ENCODE measurements around the gene GAL3ST2. TPM values are rescaled to one million over a fixed set of nuclear protein-coding genes. Genes with fewer than 3 reads are reported as not detected.

Gene GAL3ST2
- polyA plus RNA-seq, 1 donor from 2014 or later, result not detected

- H3K27me3 ChIP-seq (ENCODE audit: insufficient read depth, low read depth, low read length), result peaks cover 4% of the 10 kb centered on the region
- no peaks in the 10 kb centered on the region for H3K9me3 ChIP-seq (ENCODE audit: low read length)
- H3K9ac ChIP-seq (ENCODE audit: low read length), result no peak overlapping the region
- no peaks in the 10 kb centered on the region for H3K36me3 ChIP-seq (ENCODE audit: insufficient read depth, low read length)
- H3K27ac ChIP-seq (ENCODE audit: low read length), result no peak overlapping the region
- H2AFZ ChIP-seq (ENCODE audit: low read depth, low read length), result no peak overlapping the region
- H3K4me3 ChIP-seq (ENCODE audit: low read length), result no peak overlapping the region
- H3K9me2 ChIP-seq (ENCODE audit: insufficient read depth, low read length), result no peaks in the 10 kb centered on the region
- H4K20me1 ChIP-seq (ENCODE audit: insufficient read depth), result no peaks in the 10 kb centered on the region
- TF ChIP-seq EZH2 (IDR thresholded peaks at IDR 0.05; ENCODE audit: borderline replicate concordance, insufficient read depth, low read length, poor library complexity, severe bottlenecking), result no peak
- no peak for TF ChIP-seq RAD21 (conservative IDR thresholded peaks at IDR 0.05)
- TF ChIP-seq MXI1 (conservative IDR thresholded peaks at IDR 0.05; ENCODE audit: poor library complexity, severe bottlenecking), result no peak
- no peak for TF ChIP-seq SMC3 (conservative IDR thresholded peaks at IDR 0.05; ENCODE audit: poor library complexity)
- TF ChIP-seq, protein P1, sequence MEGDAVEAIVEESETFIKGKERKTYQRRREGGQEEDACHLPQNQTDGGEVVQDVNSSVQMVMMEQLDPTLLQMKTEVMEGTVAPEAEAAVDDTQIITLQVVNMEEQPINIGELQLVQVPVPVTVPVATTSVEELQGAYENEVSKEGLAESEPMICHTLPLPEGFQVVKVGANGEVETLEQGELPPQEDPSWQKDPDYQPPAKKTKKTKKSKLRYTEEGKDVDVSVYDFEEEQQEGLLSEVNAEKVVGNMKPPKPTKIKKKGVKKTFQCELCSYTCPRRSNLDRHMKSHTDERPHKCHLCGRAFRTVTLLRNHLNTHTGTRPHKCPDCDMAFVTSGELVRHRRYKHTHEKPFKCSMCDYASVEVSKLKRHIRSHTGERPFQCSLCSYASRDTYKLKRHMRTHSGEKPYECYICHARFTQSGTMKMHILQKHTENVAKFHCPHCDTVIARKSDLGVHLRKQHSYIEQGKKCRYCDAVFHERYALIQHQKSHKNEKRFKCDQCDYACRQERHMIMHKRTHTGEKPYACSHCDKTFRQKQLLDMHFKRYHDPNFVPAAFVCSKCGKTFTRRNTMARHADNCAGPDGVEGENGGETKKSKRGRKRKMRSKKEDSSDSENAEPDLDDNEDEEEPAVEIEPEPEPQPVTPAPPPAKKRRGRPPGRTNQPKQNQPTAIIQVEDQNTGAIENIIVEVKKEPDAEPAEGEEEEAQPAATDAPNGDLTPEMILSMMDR (IDR thresholded peaks at IDR 0.05; ENCODE audit: poor library complexity, severe bottlenecking), result no peak
- TF ChIP-seq TAF1 (IDR thresholded peaks at IDR 0.05; ENCODE audit: low read depth), result no peak
- no peak for TF ChIP-seq POLR2AphosphoS5 (IDR thresholded peaks at IDR 0.05)
- TF ChIP-seq, protein P2, sequence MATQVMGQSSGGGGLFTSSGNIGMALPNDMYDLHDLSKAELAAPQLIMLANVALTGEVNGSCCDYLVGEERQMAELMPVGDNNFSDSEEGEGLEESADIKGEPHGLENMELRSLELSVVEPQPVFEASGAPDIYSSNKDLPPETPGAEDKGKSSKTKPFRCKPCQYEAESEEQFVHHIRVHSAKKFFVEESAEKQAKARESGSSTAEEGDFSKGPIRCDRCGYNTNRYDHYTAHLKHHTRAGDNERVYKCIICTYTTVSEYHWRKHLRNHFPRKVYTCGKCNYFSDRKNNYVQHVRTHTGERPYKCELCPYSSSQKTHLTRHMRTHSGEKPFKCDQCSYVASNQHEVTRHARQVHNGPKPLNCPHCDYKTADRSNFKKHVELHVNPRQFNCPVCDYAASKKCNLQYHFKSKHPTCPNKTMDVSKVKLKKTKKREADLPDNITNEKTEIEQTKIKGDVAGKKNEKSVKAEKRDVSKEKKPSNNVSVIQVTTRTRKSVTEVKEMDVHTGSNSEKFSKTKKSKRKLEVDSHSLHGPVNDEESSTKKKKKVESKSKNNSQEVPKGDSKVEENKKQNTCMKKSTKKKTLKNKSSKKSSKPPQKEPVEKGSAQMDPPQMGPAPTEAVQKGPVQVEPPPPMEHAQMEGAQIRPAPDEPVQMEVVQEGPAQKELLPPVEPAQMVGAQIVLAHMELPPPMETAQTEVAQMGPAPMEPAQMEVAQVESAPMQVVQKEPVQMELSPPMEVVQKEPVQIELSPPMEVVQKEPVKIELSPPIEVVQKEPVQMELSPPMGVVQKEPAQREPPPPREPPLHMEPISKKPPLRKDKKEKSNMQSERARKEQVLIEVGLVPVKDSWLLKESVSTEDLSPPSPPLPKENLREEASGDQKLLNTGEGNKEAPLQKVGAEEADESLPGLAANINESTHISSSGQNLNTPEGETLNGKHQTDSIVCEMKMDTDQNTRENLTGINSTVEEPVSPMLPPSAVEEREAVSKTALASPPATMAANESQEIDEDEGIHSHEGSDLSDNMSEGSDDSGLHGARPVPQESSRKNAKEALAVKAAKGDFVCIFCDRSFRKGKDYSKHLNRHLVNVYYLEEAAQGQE (IDR thresholded peaks at IDR 0.05; ENCODE audit: borderline replicate concordance), result no peak
- no peak for TF ChIP-seq EP300 (conservative IDR thresholded peaks at IDR 0.05; ENCODE audit: poor library complexity, severe bottlenecking)
- no peaks in the 10 kb centered on the region for H3K79me2 ChIP-seq (replicated peaks; ENCODE audit: insufficient read depth, low read length)
- H3K4me2 ChIP-seq (ENCODE audit: low read length), result no peak overlapping the region
- no peaks in the 10 kb centered on the region for H3F3A ChIP-seq (ENCODE audit: insufficient read depth, low read length, poor library complexity, severe bottlenecking)
These were observed 68.4 kb downstream of the GAL3ST2 start for GRCh38 chr2:241844831-241845578.

DNA sequence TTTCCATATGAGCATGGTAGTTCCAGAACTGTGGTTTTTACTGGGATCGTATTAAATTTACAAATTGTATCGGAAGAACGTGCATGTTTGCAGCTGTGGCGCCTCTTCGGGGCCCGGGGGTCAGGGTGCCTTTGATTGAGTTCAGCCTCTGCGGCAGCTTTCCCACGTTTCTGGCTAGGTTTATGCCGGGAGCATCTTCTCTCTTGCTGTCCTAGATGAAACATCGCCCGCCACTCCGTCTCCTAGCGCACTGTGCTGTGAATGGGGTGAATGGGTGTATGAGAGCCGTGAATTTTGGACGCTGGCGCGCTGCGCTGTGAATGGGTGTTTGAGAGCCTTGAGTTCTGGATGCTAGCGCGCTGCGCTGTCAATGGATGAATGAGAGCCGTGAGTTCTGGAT is 69.8 kb downstream of the GAL3ST2 start:
- Histone ChIP-seq H3K4me3 (ENCODE audit: low read length) (no peak overlapping the region), H3K79me2 (replicated peaks; ENCODE audit: insufficient read depth, low read length) (no peaks in the 10 kb centered on the region), H3K27ac (ENCODE audit: low read length) (no peak overlapping the region), H3K36me3 (ENCODE audit: insufficient read depth, low read length) (no peaks in the 10 kb centered on the region), H3K9ac (ENCODE audit: low read length) (no peak overlapping the region), H3K4me2 (ENCODE audit: low read length) (no peak overlapping the region), H3K9me2 (ENCODE audit: insufficient read depth, low read length) (no peaks in the 10 kb centered on the region), H3F3A (ENCODE audit: insufficient read depth, low read length, poor library complexity, severe bottlenecking) (no peaks in the 10 kb centered on the region), H3K9me3 (ENCODE audit: low read length) (no peaks in the 10 kb centered on the region), H4K20me1 (ENCODE audit: insufficient read depth) (no peaks in the 10 kb centered on the region), H2AFZ (ENCODE audit: low read depth, low read length) (no peak overlapping the region), H3K27me3 (ENCODE audit: insufficient read depth, low read depth, low read length) (peaks cover 4% of the 10 kb centered on the region)
- TF ChIP-seq RAD21 (conservative IDR thresholded peaks at IDR 0.05) (no peak), EZH2 (IDR thresholded peaks at IDR 0.05; ENCODE audit: borderline replicate concordance, insufficient read depth, low read length, poor library complexity, severe bottlenecking) (no peak), TAF1 (IDR thresholded peaks at IDR 0.05; ENCODE audit: low read depth) (no peak), POLR2AphosphoS5 (IDR thresholded peaks at IDR 0.05) (no peak), SMC3 (conservative IDR thresholded peaks at IDR 0.05; ENCODE audit: poor library complexity) (no peak), EP300 (conservative IDR thresholded peaks at IDR 0.05; ENCODE audit: poor library complexity, severe bottlenecking) (no peak), MXI1 (conservative IDR thresholded peaks at IDR 0.05; ENCODE audit: poor library complexity, severe bottlenecking) (no peak)
- TF ChIP-seq, protein P2 (IDR thresholded peaks at IDR 0.05; ENCODE audit: borderline replicate concordance), result no peak
- TF ChIP-seq, protein P1 (IDR thresholded peaks at IDR 0.05; ENCODE audit: poor library complexity, severe bottlenecking), result no peak

All from neural cell (in vitro differentiated cells).